Smooth muscle cell (in vitro differentiated cells): ENCODE results near the gene RCE1. TPM values are rescaled to one million over a fixed set of nuclear protein-coding genes. Genes with fewer than 3 reads are reported as not detected.

Source experiments
- DNase-seq: peaks from one replicate; lab custom pipeline; 2025; ENCODE audit not compliant: unreplicated experiment; lab: John Stamatoyannopoulos, UW
- H2AFZ ChIP-seq: fragments of 200-600 bp; sonication (generic); 2 replicates; pipeline ENCODE4 v1.6.0; 2016; ENCODE audit warnings: antibody characterized with exemption, low read depth, mild to moderate bottlenecking
- H3F3A ChIP-seq: fragments of 200-600 bp; sonication (generic); 2 replicates; pipeline ENCODE4 v1.6.0; 2017; ENCODE audit warnings: antibody characterized with exemption, low read depth
- H3K27ac ChIP-seq: fragments of 200-600 bp; sonication (generic); 2 replicates; pipeline ENCODE4 v1.5.1; 2016; ENCODE audit warnings: low read depth, mild to moderate bottlenecking
- H3K27me3 ChIP-seq: fragments of 200-600 bp; sonication (generic); 2 replicates; pipeline ENCODE4 v1.6.1; 2016; ENCODE audit warnings: low read depth, mild to moderate bottlenecking
- H3K36me3 ChIP-seq: fragments of 200-600 bp; sonication (generic); 2 replicates; pipeline ENCODE4 v1.5.1; 2016; ENCODE audit warnings: low read depth
- H3K4me1 ChIP-seq: fragments of 200-600 bp; sonication (generic); 2 replicates; pipeline ENCODE4 v1.5.1; 2016; ENCODE audit warnings: low read depth
- H3K4me2 ChIP-seq: fragments of 200-600 bp; sonication (generic); 2 replicates; pipeline ENCODE4 v1.6.0; 2016; ENCODE audit warnings: mild to moderate bottlenecking
- H3K4me3 ChIP-seq: fragments of 200-600 bp; sonication (generic); 2 replicates; pipeline ENCODE4 v1.5.1; 2016; ENCODE audit warnings: mild to moderate bottlenecking
- H3K79me2 ChIP-seq: fragments of 200-600 bp; sonication (generic); 2 replicates; pipeline ENCODE4 v1.6.0; 2016; ENCODE audit warnings: low read depth, mild to moderate bottlenecking
- H3K9ac ChIP-seq: fragments of 200-600 bp; sonication (generic); 2 replicates; pipeline ENCODE4 v1.6.0; 2016; ENCODE audit warnings: low read depth
- H3K9me3 ChIP-seq: fragments of 200-600 bp; sonication (generic); replicated peaks from 2 replicates; pipeline ENCODE4 v1.5.1; 2016; ENCODE audit warnings: low read depth
- H4K20me1 ChIP-seq: fragments of 200-600 bp; sonication (generic); 2 replicates; pipeline ENCODE4 v1.6.0; 2016; ENCODE audit warnings: low read depth
- CTCF ChIP-seq: fragments of 200-600 bp; sonication (generic); IDR thresholded peaks from 2 replicates; pipeline ENCODE4 v1.5.1; 2017; ENCODE audit warnings: borderline replicate concordance, mild to moderate bottlenecking, antibody characterized with exemption; ENCODE audit not compliant: insufficient read depth, poor library complexity, severe bottlenecking
- whole genome bisulfite sequencing: methylation state at CpG from one replicate; pipeline ENCODE4 v1.1.7; 2016; ENCODE audit warnings: low lambda C conversion rate; 5-methylcytosine and 5-hydroxymethylcytosine counted together
- polyA plus RNA-seq: library from polyadenylated mRNA; unstranded; fragments of >200 nt; fragmentation: Nextera tagmentation; extraction: Ambion mirVana; gene quantifications from 2 replicates; pipeline ENCODE4 v1.2.1, GENCODE V29; 2016
- total RNA-seq: library from RNA; depleted of rRNA; stranded (reverse); fragments of >200 nt; gene quantifications from 2 replicates; pipeline ENCODE4 v1.2.3, GENCODE V29; 2014

Gene RCE1
- total and polyA plus RNA-seq, 2 experiments from 2014 or later: 25.2 to 33.5 TPM

GRCh38 chr11:66866511-66866986 lies 23.3 kb downstream of the RCE1 start:
- DNase-seq: no peak
- no peak overlapping the region for H3K27ac ChIP-seq
- no peaks in the 10 kb centered on the region for H3K79me2 ChIP-seq
- H3K9ac ChIP-seq: no peak overlapping the region
- no peaks in the 10 kb centered on the region for H3K4me1 ChIP-seq
- no peaks in the 10 kb centered on the region for H3K9me3 ChIP-seq
- H3K4me2 ChIP-seq: no peak overlapping the region
- H3K36me3 ChIP-seq: no peaks in the 10 kb centered on the region
- TF ChIP-seq CTCF: no peak
- 93% methylated on average over 7 of the region's 7 CpGs for WGBS
- H2AFZ ChIP-seq: no peak overlapping the region
- no peak overlapping the region for H3K4me3 ChIP-seq
- no peaks in the 10 kb centered on the region for H4K20me1 ChIP-seq
- H3F3A ChIP-seq: no peaks in the 10 kb centered on the region
- no peaks in the 10 kb centered on the region for H3K27me3 ChIP-seq

DNA sequence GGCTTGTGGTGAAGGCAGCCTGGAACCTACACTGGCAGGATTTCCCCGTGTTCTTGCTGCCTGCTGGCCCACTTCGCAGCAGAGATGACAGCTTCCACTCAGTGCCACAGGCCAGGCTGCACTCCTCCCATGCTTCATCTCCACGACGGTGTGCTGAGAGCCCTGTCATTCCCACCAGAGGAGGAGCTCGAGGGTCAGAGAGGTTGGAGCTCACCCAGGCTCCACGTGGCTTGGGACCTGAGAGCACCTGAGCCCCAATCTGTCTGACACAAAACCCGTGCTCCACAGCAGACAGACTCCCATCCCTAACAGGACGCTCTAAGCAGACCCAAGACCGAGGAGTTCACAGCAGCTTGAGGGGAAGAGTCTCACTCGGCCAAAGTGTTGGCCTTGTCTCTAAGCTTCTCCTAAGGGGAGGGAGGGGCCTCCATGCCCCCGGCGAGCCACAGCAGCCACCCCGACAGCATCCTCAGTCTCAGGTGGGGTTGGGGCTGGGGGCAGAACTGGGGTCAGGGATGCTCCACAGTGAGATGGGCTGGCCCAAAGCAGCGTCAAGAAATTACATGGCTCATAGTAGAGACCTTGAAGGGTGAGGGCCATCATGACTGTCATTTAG lies 24.3 kb downstream of the RCE1 start:
- no peaks in the 10 kb centered on the region for H3F3A ChIP-seq
- no peak overlapping the region for H2AFZ ChIP-seq
- no peak for DNase-seq
- no peak overlapping the region for H3K4me3 ChIP-seq
- no peaks in the 10 kb centered on the region for H3K79me2 ChIP-seq
- H4K20me1 ChIP-seq: no peaks in the 10 kb centered on the region
- no peak overlapping the region for H3K9ac ChIP-seq
- H3K9me3 ChIP-seq: no peaks in the 10 kb centered on the region
- WGBS: 86% methylated on average over 14 of the region's 14 CpGs
- TF ChIP-seq CTCF: no peak
- H3K4me1 ChIP-seq: no peaks in the 10 kb centered on the region
- no peak overlapping the region for H3K4me2 ChIP-seq
- H3K27ac ChIP-seq: no peak overlapping the region
- no peaks in the 10 kb centered on the region for H3K36me3 ChIP-seq
- H3K27me3 ChIP-seq: no peaks in the 10 kb centered on the region

DNA sequence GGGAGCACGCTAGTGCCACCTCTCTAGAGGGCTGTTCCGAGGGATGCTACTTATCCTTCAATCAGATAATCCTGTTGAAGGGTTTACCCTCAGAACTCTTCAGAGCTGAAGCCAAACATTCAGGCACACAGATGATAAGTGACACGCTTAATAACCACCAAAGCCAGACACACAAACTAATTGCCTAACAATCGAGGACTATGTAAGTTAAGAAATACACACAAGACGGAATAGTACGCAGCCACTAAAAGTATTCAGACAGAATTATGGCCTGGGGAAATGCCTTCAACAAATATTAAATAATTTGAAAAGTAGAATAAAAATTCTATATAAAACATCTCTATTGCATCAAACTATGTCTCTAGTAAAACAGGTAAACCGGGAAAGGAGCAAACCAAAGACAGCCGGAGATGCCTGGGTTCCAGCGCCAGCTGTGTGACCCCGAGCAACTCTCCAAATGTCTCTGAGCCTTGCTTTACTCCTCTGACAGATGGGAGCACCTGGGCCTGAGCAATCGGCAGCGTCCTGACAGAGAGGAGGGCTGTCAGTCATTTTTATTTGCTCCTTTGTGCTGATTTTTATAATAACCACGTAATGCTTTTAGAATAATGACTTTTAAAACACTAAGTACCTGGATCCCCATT lies 25.0 kb downstream of the RCE1 start:
- TF ChIP-seq CTCF: no peak
- 93% methylated on average over 13 of the region's 13 CpGs for WGBS

More for the DNA sequence above, 25.0 kb downstream of the RCE1 start:
- H3K4me2 ChIP-seq: no peak overlapping the region
- no peaks in the 10 kb centered on the region for H3K79me2 ChIP-seq
- H3K27ac ChIP-seq: no peak overlapping the region
- no peak overlapping the region for H2AFZ ChIP-seq
- H3F3A ChIP-seq: no peaks in the 10 kb centered on the region
- no peaks in the 10 kb centered on the region for H4K20me1 ChIP-seq
- H3K9ac ChIP-seq: no peak overlapping the region
- no peak for DNase-seq
- H3K27me3 ChIP-seq: no peaks in the 10 kb centered on the region
- H3K4me3 ChIP-seq: no peak overlapping the region
- no peaks in the 10 kb centered on the region for H3K4me1 ChIP-seq
- no peaks in the 10 kb centered on the region for H3K9me3 ChIP-seq
- H3K36me3 ChIP-seq: no peaks in the 10 kb centered on the region
